Omental fat pad (tissue), 4 donors: ENCODE results near the gene P4HA2. TPM values are rescaled to one million over a fixed set of nuclear protein-coding genes. Genes with fewer than 3 reads are reported as not detected.

Experiments
- ATAC-seq: fragments of 150-250 bp; one replicate; pipeline ENCODE4 v1.9.1; 2016; ENCODE audit warnings: mild to moderate bottlenecking, moderate library complexity; ENCODE audit not compliant: low FRiP score
- DNase-seq: peaks from one replicate; pipeline ENCODE4 v3.0.0-alpha.2; 2019; ENCODE audit warnings: low spot score
- CTCF ChIP-seq, 3 donors: fragments of 450-650 bp; IDR thresholded peaks; one replicate each; pipeline ENCODE4 v1.5.1; 2016 to 2017; ENCODE audit warnings: antibody characterized with exemption in 3 of 3, mild to moderate bottlenecking in 3 of 3, moderate library complexity in 2 of 3
- total RNA-seq, 4 donors: library from RNA; depleted of rRNA; stranded (reverse); fragments of >200 nt; gene quantifications; one replicate each; pipeline ENCODE4 v1.1.0, GENCODE V29; 2016

Gene P4HA2
- total RNA-seq, 4 donors from 2014 or later: 15.8 to 37.7 (median 25.6) TPM

GRCh38 chr5:132215329-132215728 is 12.3 kb downstream of the P4HA2 start:
- no peak for DNase-seq
- TF ChIP-seq CTCF (IDR thresholded peaks at IDR 0.05): no peak
- peak; percentile 96 for ATAC-seq

GRCh38 chr5:132214491-132214890 is 13.2 kb downstream of the P4HA2 start:
- no peak for TF ChIP-seq CTCF (IDR thresholded peaks at IDR 0.05)
- DNase-seq (no peak), ATAC-seq (no peak)

GRCh38 chr5:132213666-132214065 is 14.0 kb downstream of the P4HA2 start:
- no peak for DNase-seq
- ATAC-seq: no peak

GRCh38 chr5:132211787-132212186 is 15.9 kb downstream of the P4HA2 start:
- TF ChIP-seq CTCF (IDR thresholded peaks at IDR 0.05): no peak
- DNase-seq (no peak), ATAC-seq (no peak)

More at GRCh38 chr5:132213666-132214065, 14.0 kb downstream of the P4HA2 start:
- no peak for TF ChIP-seq CTCF (IDR thresholded peaks at IDR 0.05)

- DNase-seq: no peak
- no peak for ATAC-seq
- no peak for TF ChIP-seq CTCF (IDR thresholded peaks at IDR 0.05)
Observed at GRCh38 chr5:132210944-132211343, 16.7 kb downstream of the P4HA2 start.

- DNase-seq (no peak), ATAC-seq (no peak)
- no peak for TF ChIP-seq CTCF (IDR thresholded peaks at IDR 0.05)
Observed at GRCh38 chr5:132209901-132210545, 17.6 kb downstream of the P4HA2 start.

- no peak for TF ChIP-seq CTCF (IDR thresholded peaks at IDR 0.05)
- DNase-seq (no peak), ATAC-seq (no peak)
Observed at GRCh38 chr5:132209131-132209530, 18.5 kb downstream of the P4HA2 start.
